PC-3 (cell line): ENCODE data around the gene TIGD1. TPM values are rescaled to one million over a fixed set of nuclear protein-coding genes. Genes with fewer than 3 reads are reported as not detected.

Experiments
- ATAC-seq: fragments of 200-7000 bp; cut with Tn5 transposase; 2 replicates; pipeline ENCODE4 v1.9.1; 2020; ENCODE audit warnings: mild to moderate bottlenecking, moderate library complexity
- BruUV-seq: library from RNA; stranded (reverse); fragments of 400-500 nt; replicated peaks from 2 replicates; lab custom pipeline; 2021; lab: Mats Ljungman, UMichigan
- CTCF ChIA-PET: fragments of 300-600 bp; sonication (Branson Sonifier 250); formaldehyde crosslinking; loops from one replicate; lab custom pipeline; 2022; ENCODE audit warnings: antibody characterized with exemption; lab: Charles Lee
- POLR2A ChIA-PET: fragments of 300-600 bp; sonication (Branson Sonifier 250); formaldehyde crosslinking; loops from one replicate; lab custom pipeline; 2022; ENCODE audit warnings: antibody characterized with exemption; ENCODE audit not compliant: unreplicated experiment; lab: Charles Lee
- DNase-seq: peaks from one replicate; pipeline ENCODE4 v3.0.0-alpha.2; 2015
- H2AFZ ChIP-seq: fragments of 300-600 bp; sonication (generic); 2 replicates; pipeline ENCODE4 v1.6.0; 2016; ENCODE audit warnings: antibody characterized with exemption, low read length
- H3F3A ChIP-seq: fragments of 300-600 bp; sonication (generic); one replicate; pipeline ENCODE4 v1.6.0; 2017; ENCODE audit warnings: antibody characterized with exemption, low read length, control low read depth, mild to moderate bottlenecking; ENCODE audit not compliant: unreplicated experiment
- H3K27ac ChIP-seq: fragments of 300-600 bp; sonication (generic); 2 replicates; pipeline ENCODE4 v1.5.1; 2016; ENCODE audit warnings: mild to moderate bottlenecking, low read length
- H3K27me3 ChIP-seq: fragments of 300-600 bp; sonication (generic); 2 replicates; pipeline ENCODE4 v1.6.1; 2016; ENCODE audit warnings: low read length, mixed read lengths
- H3K36me3 ChIP-seq: fragments of 300-600 bp; sonication (generic); 2 replicates; pipeline ENCODE4 v1.6.1; 2016; ENCODE audit warnings: low read depth, mixed run types, low read length, mixed read lengths
- H3K4me1 ChIP-seq: fragments of 300-600 bp; sonication (generic); 2 replicates; pipeline ENCODE4 v1.5.1; 2016; ENCODE audit warnings: low read length; ENCODE audit not compliant: insufficient read depth
- H3K4me2 ChIP-seq: fragments of 300-600 bp; sonication (generic); 2 replicates; pipeline ENCODE4 v1.6.0; 2016; ENCODE audit warnings: low read length
- H3K4me3 ChIP-seq: fragments of 300-600 bp; sonication (generic); 2 replicates; pipeline ENCODE4 v1.5.1; 2016; ENCODE audit warnings: mild to moderate bottlenecking, low read length, mixed read lengths
- H3K79me2 ChIP-seq: fragments of 300-600 bp; sonication (generic); 2 replicates; pipeline ENCODE4 v1.6.1; 2017; ENCODE audit warnings: low read length, mixed read lengths
- H3K9ac ChIP-seq: fragments of 300-600 bp; sonication (generic); 2 replicates; pipeline ENCODE4 v1.6.0; 2016; ENCODE audit warnings: mild to moderate bottlenecking, low read length
- H3K9me2 ChIP-seq: fragments of 300-600 bp; sonication (generic); replicated peaks from 2 replicates; pipeline ENCODE4 v1.6.1; 2016; ENCODE audit warnings: mixed run types, low read length, mixed read lengths
- H3K9me3 ChIP-seq: fragments of 300-600 bp; sonication (generic); 2 replicates; pipeline ENCODE4 v1.6.1; 2016; ENCODE audit warnings: low read length, mixed read lengths
- H4K20me1 ChIP-seq: fragments of 300-600 bp; sonication (generic); 2 replicates; pipeline ENCODE4 v1.6.1; 2016; ENCODE audit warnings: low read length, mixed read lengths
- CTCF ChIP-seq: fragments of 300-600 bp; sonication (generic); conservative IDR thresholded peaks from 2 replicates; pipeline ENCODE4 v1.5.1; 2017; ENCODE audit warnings: antibody characterized with exemption, low read depth, mild to moderate bottlenecking, low read length
- EZH2 ChIP-seq: fragments of 300-600 bp; sonication (generic); IDR thresholded peaks from one replicate; pipeline ENCODE4 v1.6.1; 2017; ENCODE audit warnings: antibody characterized with exemption, mild to moderate bottlenecking, low read length; ENCODE audit not compliant: unreplicated experiment
- EZH2phosphoT487 ChIP-seq: fragments of 300-600 bp; sonication (generic); IDR thresholded peaks from 2 replicates; pipeline ENCODE4 v1.6.1; 2018; ENCODE audit warnings: mild to moderate bottlenecking, antibody characterized with exemption, low read length, borderline replicate concordance
- intact Hi-C: fragments of 100-400 bp; cut with micrococcal nuclease; formaldehyde crosslinking; loops from 2 replicates; pipeline ENCODE4 v1.9.0; 2023
- total RNA-seq: library from RNA; depleted of rRNA; stranded (reverse); fragments of >200 nt; gene quantifications from 2 replicates; pipeline ENCODE4 v1.2.3, GENCODE V29; 2014

TIGD1 gene
- total RNA-seq, 1 experiment from 2014 or later = 6.3 TPM

- POLR2A ChIA-PET = no interaction called here
- Histone ChIP-seq H4K20me1 (no peaks in the 10 kb centered on the region), H3K9ac (no peak overlapping the region), H3K27me3 (peaks cover 23% of the 10 kb centered on the region), H2AFZ (no peak overlapping the region), H3K36me3 (no peaks in the 10 kb centered on the region), H3K4me3 (no peak overlapping the region), H3K4me2 (no peak overlapping the region), H3K27ac (no peak overlapping the region), H3K9me3 (no peaks in the 10 kb centered on the region), H3K4me1 (no peaks in the 10 kb centered on the region), H3F3A (no peaks in the 10 kb centered on the region), H3K9me2 (no peaks in the 10 kb centered on the region), H3K79me2 (no peaks in the 10 kb centered on the region)
- intact Hi-C loops = no loop called here
- no TSS peak for BruUV-seq
- TF ChIP-seq CTCF (no peak), EZH2 (no peak), EZH2phosphoT487 (no peak)
- CTCF ChIA-PET = no interaction called here
- ATAC-seq = no peak
- DNase-seq = no peak
Observed at GRCh38 chr2:232506709-232507108, 43.6 kb downstream of the TIGD1 start.

- H4K20me1 ChIP-seq = no peaks in the 10 kb centered on the region
- no peaks in the 10 kb centered on the region for H3K9me2 ChIP-seq
- no peak overlapping the region for H3K4me2 ChIP-seq
- H3K79me2 ChIP-seq = no peaks in the 10 kb centered on the region
- no peak overlapping the region for H3K9ac ChIP-seq
- POLR2A ChIA-PET = no interaction called here
- no peaks in the 10 kb centered on the region for H3K4me1 ChIP-seq
- ATAC-seq = no peak
- H3F3A ChIP-seq = no peaks in the 10 kb centered on the region
- H3K27me3 ChIP-seq = peaks cover 23% of the 10 kb centered on the region
- TF ChIP-seq EZH2 (no peak), EZH2phosphoT487 (no peak), CTCF (no peak)
- no TSS peak for BruUV-seq
- no peak for DNase-seq
- intact Hi-C loops = no loop called here
- no peak overlapping the region for H2AFZ ChIP-seq
- no peaks in the 10 kb centered on the region for H3K36me3 ChIP-seq
- H3K4me3 ChIP-seq = no peak overlapping the region
- H3K9me3 ChIP-seq = no peaks in the 10 kb centered on the region
- CTCF ChIA-PET = no interaction called here
- no peak overlapping the region for H3K27ac ChIP-seq
Observed at GRCh38 chr2:232505856-232506255, 44.5 kb downstream of the TIGD1 start.

GRCh38 chr2:232504438-232504837 is 45.9 kb downstream of the TIGD1 start:
- DNase-seq = no peak
- Histone ChIP-seq H3K9me3 (no peaks in the 10 kb centered on the region), H3K9ac (no peak overlapping the region), H2AFZ (no peak overlapping the region), H3K36me3 (no peaks in the 10 kb centered on the region), H3K79me2 (no peaks in the 10 kb centered on the region), H3K27me3 (peaks cover 23% of the 10 kb centered on the region), H3K9me2 (no peaks in the 10 kb centered on the region), H4K20me1 (no peaks in the 10 kb centered on the region), H3K4me1 (no peaks in the 10 kb centered on the region), H3K4me3 (no peak overlapping the region), H3K4me2 (no peak overlapping the region), H3K27ac (no peak overlapping the region), H3F3A (no peaks in the 10 kb centered on the region)
- ATAC-seq = no peak
- no peak for TF ChIP-seq CTCF
- no peak for TF ChIP-seq EZH2phosphoT487
- TF ChIP-seq EZH2 = no peak
- intact Hi-C loops = no loop called here
- CTCF ChIA-PET = no interaction called here
- no TSS peak for BruUV-seq
- POLR2A ChIA-PET = no interaction called here
